GM12878 (cell line): Measurements from ENCODE around the gene BCAN. TPM values are rescaled to one million over a fixed set of nuclear protein-coding genes. Genes with fewer than 3 reads are reported as not detected.
"Not testable (repeated sequence)": the region's sequence is repeated elsewhere in the genome, so short reads cannot be mapped to it uniquely, and the experiment has no call there.

ENCODE experiments used
- ATAC-seq: fragments of 200-7000 bp; cut with Tn5 transposase; 3 replicates; pipeline ENCODE4 v1.9.1; 2020; ENCODE audit warnings: mild to moderate bottlenecking, moderate library complexity
- BruUV-seq: library from RNA; stranded (reverse); fragments of 400-500 nt; replicated peaks from 2 replicates; lab custom pipeline; 2021; lab: Mats Ljungman, UMichigan
- CTCF ChIA-PET: fragments of 300-600 bp; sonication (Branson Sonifier 250); formaldehyde crosslinking; extraction: SDS; loops from one replicate; lab custom pipeline; 2021; ENCODE audit warnings: inconsistent platforms; lab: Yijun Ruan, JAX
- POLR2A ChIA-PET: fragments of 350-600 bp; formaldehyde crosslinking; extraction: SDS; loops from one replicate; lab custom pipeline; 2021; ENCODE audit warnings: inconsistent platforms; lab: Charles Lee
- RAD21 ChIA-PET: fragments of 300-600 bp; sonication (Branson Sonifier 250); formaldehyde crosslinking; loops from one replicate; lab custom pipeline; 2023; ENCODE audit warnings: antibody characterized with exemption; ENCODE audit not compliant: unreplicated experiment; lab: Charles Lee
- SMC1A ChIA-PET: fragments of 300-600 bp; sonication (Branson Sonifier 250); formaldehyde crosslinking; loops from one replicate; lab custom pipeline; 2023; ENCODE audit not compliant: unreplicated experiment, uncharacterized antibody; lab: Charles Lee
- DNase-seq: peaks from one replicate; pipeline ENCODE4 v3.0.0-alpha.2; 2011; ENCODE audit warnings: low read depth, low spot score
- FAIRE-seq: peaks from 3 replicates; lab custom pipeline; 2011; peaks lifted over from hg19 to GRCh38; lab: Jason Lieb, UNC
- H2AFZ ChIP-seq: 2 replicates; pipeline ENCODE4 v1.6.0; 2011; ENCODE audit warnings: low read depth, low read length, control low read depth; ENCODE audit not compliant: control insufficient read depth
- H3K27ac ChIP-seq: 2 replicates; pipeline ENCODE4 v1.5.1; 2011; ENCODE audit warnings: control low read depth; ENCODE audit not compliant: control insufficient read depth, insufficient read depth
- H3K27me3 ChIP-seq, 2 experiments: replicated peaks in 1 of 2; 2 replicates each; pipeline versions ENCODE4 v1.6.0 to v1.6.1; 2011; ENCODE audit warnings: low read length in 1 of 2; ENCODE audit not compliant: control insufficient read depth in 2 of 2, insufficient read depth in 2 of 2
- H3K36me3 ChIP-seq, 2 experiments: 2 replicates each; pipeline ENCODE4 v1.5.1; 2011; ENCODE audit warnings: low read length in 1 of 2; ENCODE audit not compliant: control insufficient read depth in 2 of 2, insufficient read depth in 2 of 2
- H3K4me1 ChIP-seq: 2 replicates; pipeline ENCODE4 v1.6.1; 2011; ENCODE audit warnings: mild to moderate bottlenecking, low read length, moderate library complexity, mixed read lengths; ENCODE audit not compliant: control insufficient read depth, insufficient read depth
- H3K4me2 ChIP-seq: 2 replicates; pipeline ENCODE4 v1.6.0; 2011; ENCODE audit warnings: control low read depth; ENCODE audit not compliant: control insufficient read depth, insufficient read depth
- H3K4me3 ChIP-seq: fragments of 200-600 bp; sonication (generic); 2 replicates; pipeline ENCODE4 v1.5.1; 2016
- H3K79me2 ChIP-seq: 2 replicates; pipeline ENCODE4 v1.6.0; 2011; ENCODE audit warnings: low read length; ENCODE audit not compliant: control insufficient read depth, insufficient read depth
- H3K9ac ChIP-seq: 2 replicates; pipeline ENCODE4 v1.8.0; 2011; ENCODE audit warnings: low read length, control low read depth, mixed read lengths; ENCODE audit not compliant: control insufficient read depth, insufficient read depth
- H3K9me3 ChIP-seq: replicated peaks from 3 replicates; pipeline ENCODE4 v1.5.1; 2011; ENCODE audit warnings: mild to moderate bottlenecking, low read length; ENCODE audit not compliant: control insufficient read depth, insufficient read depth
- H4K20me1 ChIP-seq: 2 replicates; pipeline ENCODE4 v1.6.0; 2011; ENCODE audit not compliant: control insufficient read depth, insufficient read depth
- CHD2 ChIP-seq: IDR thresholded peaks from 2 replicates; pipeline ENCODE4 v1.6.1; 2011; ENCODE audit warnings: low read depth, low read length, improper control_type of control experiment, borderline replicate concordance
- EGR1 ChIP-seq, 2 experiments: IDR thresholded peaks; 1 replicate in 1 of 2; 2 replicates in 1 of 2; pipeline ENCODE4 v1.6.1; 2011 to 2012; ENCODE audit warnings: low read depth in 2 of 2, low read length in 2 of 2, borderline replicate concordance in 1 of 2, mild to moderate bottlenecking in 1 of 2, moderate library complexity in 1 of 2
- FOXM1 ChIP-seq: IDR thresholded peaks from 2 replicates; pipeline ENCODE4 v1.6.1; 2012; ENCODE audit warnings: low read depth, mild to moderate bottlenecking, inconsistent platforms, low read length, moderate library complexity
- MEF2A ChIP-seq: IDR thresholded peaks from 2 replicates; pipeline ENCODE4 v1.6.1; 2011; ENCODE audit warnings: low read depth, mild to moderate bottlenecking, low read length, moderate library complexity; ENCODE audit not compliant: insufficient read depth
- MXI1 ChIP-seq: fragments of 150-350 bp; IDR thresholded peaks from 2 replicates; pipeline ENCODE4 v1.6.1; 2011; ENCODE audit warnings: low read depth, mild to moderate bottlenecking, inconsistent platforms, low read length, improper control_type of control experiment
- NFXL1 ChIP-seq: fragments of 450-650 bp; IDR thresholded peaks from 2 replicates; pipeline ENCODE4 v1.6.1; 2017; ENCODE audit warnings: antibody characterized with exemption, mild to moderate bottlenecking, borderline replicate concordance
- POLR2AphosphoS5 ChIP-seq: IDR thresholded peaks from 2 replicates; pipeline ENCODE4 v1.6.1; 2011; ENCODE audit warnings: mild to moderate bottlenecking, low read length, inconsistent platforms
- RUNX3 ChIP-seq: IDR thresholded peaks from 2 replicates; pipeline ENCODE4 v1.6.1; 2012; ENCODE audit warnings: low read length, inconsistent platforms
- ZNF217 ChIP-seq: fragments of 450-650 bp; IDR thresholded peaks from 2 replicates; pipeline ENCODE4 v1.6.1; 2017; ENCODE audit warnings: antibody characterized with exemption, mild to moderate bottlenecking
- ZNF24 ChIP-seq: fragments of 450-650 bp; IDR thresholded peaks from 2 replicates; pipeline ENCODE4 v1.6.1; 2017; ENCODE audit warnings: antibody characterized with exemption, mild to moderate bottlenecking
- WGBS: methylation state at CpG from one replicate; pipeline ENCODE4 v1.1.6; 2016; ENCODE audit warnings: low lambda C conversion rate; ENCODE audit not compliant: insufficient replicate concordance, insufficient coverage; ENCODE audit errors: missing lambda C conversion rate; 5-methylcytosine and 5-hydroxymethylcytosine counted together
- in situ Hi-C: fragments of 300-500 bp; cut with MboI; formaldehyde crosslinking; loops from 9 replicates; pipeline ENCODE4 v1.14.3; 2018; ENCODE audit warnings: mixed read lengths
- intact Hi-C: fragments of 100-400 bp; cut with micrococcal nuclease; formaldehyde crosslinking; loops from one replicate; pipeline ENCODE4 v1.14.2; 2022; ENCODE audit not compliant: unreplicated experiment
- polyA plus RNA-seq, 11 experiments: library from polyadenylated mRNA; depleted of rRNA in 4 of 11; unstranded in 6 of 11; stranded (reverse) in 5 of 11; fragments of >200 nt; fragmentation: Nextera tagmentation in 4 of 11; fragmentation: Illumina TruSeq in 1 of 11; extraction: Ambion mirVana in 4 of 11; extraction: Trizol in 1 of 11; gene quantifications; 1 replicate in 1 of 11; 2 replicates in 10 of 11; pipeline versions ENCODE4 v1.2.1 to v1.2.3, GENCODE V29; 2011 to 2016; ENCODE audit warnings: inconsistent platforms in 2 of 11, missing spikeins in 2 of 11, low read depth in 1 of 11
- total RNA-seq, 4 experiments: library from RNA; depleted of rRNA in 3 of 4; stranded (reverse); fragments of >200 nt in 3 of 4; fragmentation: Illumina TruSeq in 1 of 4; extraction: Trizol in 1 of 4; gene quantifications; 2 replicates each; pipeline versions ENCODE4 v1.2.1 to v1.2.3, GENCODE V29; 2013 to 2021

Gene BCAN
- total and polyA plus RNA-seq, 10 of the 15 experiments (the other 5 are each of a cell fraction or from before 2014, with no cell fraction given): 0.05 to 1.3 (median 0.18) TPM; not detected in 1

DNA sequence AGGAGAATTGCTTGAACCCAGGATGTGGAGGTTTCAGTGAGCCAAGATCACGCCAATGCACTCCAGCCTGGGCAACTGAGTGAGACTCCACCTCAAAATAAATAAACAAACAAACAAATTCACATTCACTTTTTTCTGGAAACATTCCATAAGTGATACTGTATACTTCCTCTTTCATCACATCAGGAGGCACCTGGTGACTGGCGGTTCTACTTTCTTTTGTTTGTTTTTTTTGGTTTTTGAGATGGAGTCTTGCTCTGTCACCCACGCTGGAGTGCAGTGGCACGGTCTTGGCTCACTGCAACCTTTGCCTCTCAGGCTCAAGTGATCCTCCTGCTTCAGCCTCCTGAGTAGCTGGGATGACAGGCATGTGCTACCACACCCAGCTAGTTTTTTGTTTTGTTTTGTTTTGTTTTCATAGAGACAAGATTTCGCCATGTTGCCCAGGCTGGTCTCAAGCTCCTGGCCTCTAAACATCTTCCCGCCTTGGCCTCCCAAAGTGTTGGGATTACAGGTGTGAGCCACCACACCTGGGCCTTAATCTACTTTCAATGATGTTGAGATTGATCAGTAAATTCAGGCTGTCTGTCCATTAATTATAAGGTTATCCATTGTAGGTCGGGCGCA lies 12.0 kb upstream of the BCAN start:
- no peak overlapping the region for H2AFZ ChIP-seq
- no peak for ATAC-seq

DNA sequence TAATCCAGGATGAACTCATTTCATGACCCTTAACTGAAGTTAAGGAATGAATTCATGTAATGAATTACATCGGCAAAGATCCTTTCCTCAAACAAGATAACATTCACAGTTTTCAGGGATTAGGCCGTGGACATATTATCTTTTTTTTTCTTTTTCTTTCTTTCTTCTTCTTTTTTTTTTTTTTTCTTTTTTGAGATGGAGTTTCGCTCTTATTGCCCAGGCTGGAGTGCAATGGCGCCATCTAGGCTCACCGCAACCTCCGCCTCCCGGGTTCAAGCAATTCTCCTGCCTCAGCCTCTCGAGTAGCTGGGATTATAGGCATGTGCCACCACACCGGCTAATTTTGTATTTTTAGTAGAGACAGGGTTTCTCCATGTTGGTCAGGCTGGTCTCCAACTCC lies 10.8 kb upstream of the BCAN start:
- DNase-seq, SMC1A ChIA-PET, in situ Hi-C loops, H3K27me3 ChIP-seq, RAD21 ChIA-PET, POLR2A ChIA-PET, H3K79me2 ChIP-seq, FAIRE-seq, H3K36me3 ChIP-seq, H3K4me1 ChIP-seq, H3K9ac ChIP-seq, H3K27ac ChIP-seq, ATAC-seq, H3K4me2 ChIP-seq, intact Hi-C loops, H3K4me3 ChIP-seq, H4K20me1 ChIP-seq, H2AFZ ChIP-seq, BruUV-seq, H3K9me3 ChIP-seq: not testable (repeated sequence)
- 69% methylated on average over 6 of the region's 9 CpGs for WGBS
- CTCF ChIA-PET: interaction anchor here (1.0 to 9.2 kb wide), 3 partner anchors 19 to 45 kb away, joined by 3 to 208 read pairs (median 5); no protein-coding TSS in a partner anchor

More for the DNA sequence above, 12.0 kb upstream of the BCAN start:
- in situ Hi-C loops (no loop called here), intact Hi-C loops (loop anchor here (10.0 kb wide), 1 partner anchor 95 kb away; the partner anchor contains the start of genes ISG20L2 and METTL25B)
- BruUV-seq: no TSS peak
- ChIA-PET RAD21 (interaction anchor here (0.6 kb wide), 1 partner anchor 72 kb away, joined by 3 read pairs; no protein-coding TSS in a partner anchor), POLR2A (no interaction called here), CTCF (interaction anchor here (0.7 to 9.2 kb wide), 5 partner anchors 20 to 105 kb away, joined by 3 to 208 read pairs (median 3); no protein-coding TSS in a partner anchor), SMC1A (interaction anchor here (1.0 kb wide), 1 partner anchor 14 kb away, joined by 3 read pairs; no protein-coding TSS in a partner anchor)
- Histone ChIP-seq H4K20me1 (no peaks in the 10 kb centered on the region), H3K9ac (no peak overlapping the region), H3K9me3 (no peaks in the 10 kb centered on the region), H3K27me3 (peaks cover 3 to 9% of the 10 kb centered on the region in 2 experiments), H3K4me2 (no peak overlapping the region), H3K4me1 (no peaks in the 10 kb centered on the region), H3K36me3 (no peaks in the 10 kb centered on the region), H3K27ac (no peak overlapping the region), H3K79me2 (no peaks in the 10 kb centered on the region), H3K4me3 (no peak overlapping the region)
- FAIRE-seq (no peak), DNase-seq (no peak)
- TF ChIP-seq ZNF24 (no peak), EGR1 (IDR thresholded peaks at IDR 0.05; ENCODE audit: borderline replicate concordance in 1 of 2, low read depth in 2 of 2, low read length in 2 of 2) (no peak), RUNX3 (no peak), NFXL1 (no peak), MEF2A (no peak), CHD2 (no peak), ZNF217 (no peak), MXI1 (no peak), FOXM1 (no peak), POLR2AphosphoS5 (no peak)
- 57% methylated on average over 8 of the region's 8 CpGs for WGBS
